GM12878 (cell line): ENCODE results near the gene SRCIN1. TPM values are rescaled to one million over a fixed set of nuclear protein-coding genes. Genes with fewer than 3 reads are reported as not detected.

Source experiments
- ATAC-seq: fragments of 200-7000 bp; cut with Tn5 transposase; 3 replicates; pipeline ENCODE4 v1.9.1; 2020; ENCODE audit warnings: mild to moderate bottlenecking, moderate library complexity
- BruUV-seq: library from RNA; stranded (reverse); fragments of 400-500 nt; replicated peaks from 2 replicates; lab custom pipeline; 2021; lab: Mats Ljungman, UMichigan
- CTCF ChIA-PET: fragments of 300-600 bp; sonication (Branson Sonifier 250); formaldehyde crosslinking; extraction: SDS; loops from one replicate; lab custom pipeline; 2021; ENCODE audit warnings: inconsistent platforms; lab: Yijun Ruan, JAX
- POLR2A ChIA-PET: fragments of 350-600 bp; formaldehyde crosslinking; extraction: SDS; loops from one replicate; lab custom pipeline; 2021; ENCODE audit warnings: inconsistent platforms; lab: Charles Lee
- RAD21 ChIA-PET: fragments of 300-600 bp; sonication (Branson Sonifier 250); formaldehyde crosslinking; loops from one replicate; lab custom pipeline; 2023; ENCODE audit warnings: antibody characterized with exemption; ENCODE audit not compliant: unreplicated experiment; lab: Charles Lee
- SMC1A ChIA-PET: fragments of 300-600 bp; sonication (Branson Sonifier 250); formaldehyde crosslinking; loops from one replicate; lab custom pipeline; 2023; ENCODE audit not compliant: unreplicated experiment, uncharacterized antibody; lab: Charles Lee
- DNase-seq: peaks from one replicate; pipeline ENCODE4 v3.0.0-alpha.2; 2011; ENCODE audit warnings: low read depth, low spot score
- FAIRE-seq: peaks from 3 replicates; lab custom pipeline; 2011; peaks lifted over from hg19 to GRCh38; lab: Jason Lieb, UNC
- H2AFZ ChIP-seq: 2 replicates; pipeline ENCODE4 v1.6.0; 2011; ENCODE audit warnings: low read depth, low read length, control low read depth; ENCODE audit not compliant: control insufficient read depth
- H3K27ac ChIP-seq: 2 replicates; pipeline ENCODE4 v1.5.1; 2011; ENCODE audit warnings: control low read depth; ENCODE audit not compliant: control insufficient read depth, insufficient read depth
- H3K27me3 ChIP-seq, 2 experiments: replicated peaks in 1 of 2; 2 replicates each; pipeline versions ENCODE4 v1.6.0 to v1.6.1; 2011; ENCODE audit warnings: low read length in 1 of 2; ENCODE audit not compliant: control insufficient read depth in 2 of 2, insufficient read depth in 2 of 2
- H3K36me3 ChIP-seq, 2 experiments: 2 replicates each; pipeline ENCODE4 v1.5.1; 2011; ENCODE audit warnings: low read length in 1 of 2; ENCODE audit not compliant: control insufficient read depth in 2 of 2, insufficient read depth in 2 of 2
- H3K4me1 ChIP-seq: 2 replicates; pipeline ENCODE4 v1.6.1; 2011; ENCODE audit warnings: mild to moderate bottlenecking, low read length, moderate library complexity, mixed read lengths; ENCODE audit not compliant: control insufficient read depth, insufficient read depth
- H3K4me2 ChIP-seq: 2 replicates; pipeline ENCODE4 v1.6.0; 2011; ENCODE audit warnings: control low read depth; ENCODE audit not compliant: control insufficient read depth, insufficient read depth
- H3K4me3 ChIP-seq: fragments of 200-600 bp; sonication (generic); 2 replicates; pipeline ENCODE4 v1.5.1; 2016
- H3K79me2 ChIP-seq: 2 replicates; pipeline ENCODE4 v1.6.0; 2011; ENCODE audit warnings: low read length; ENCODE audit not compliant: control insufficient read depth, insufficient read depth
- H3K9ac ChIP-seq: 2 replicates; pipeline ENCODE4 v1.8.0; 2011; ENCODE audit warnings: low read length, control low read depth, mixed read lengths; ENCODE audit not compliant: control insufficient read depth, insufficient read depth
- H3K9me3 ChIP-seq: replicated peaks from 3 replicates; pipeline ENCODE4 v1.5.1; 2011; ENCODE audit warnings: mild to moderate bottlenecking, low read length; ENCODE audit not compliant: control insufficient read depth, insufficient read depth
- H4K20me1 ChIP-seq: 2 replicates; pipeline ENCODE4 v1.6.0; 2011; ENCODE audit not compliant: control insufficient read depth, insufficient read depth
- E2F8 ChIP-seq: fragments of 450-650 bp; IDR thresholded peaks from 2 replicates; pipeline ENCODE4 v1.6.1; 2018; ENCODE audit warnings: mild to moderate bottlenecking, low read depth, moderate library complexity; ENCODE audit not compliant: partially characterized antibody
- GABPA ChIP-seq: IDR thresholded peaks from 2 replicates; pipeline ENCODE4 v1.6.1; 2014; ENCODE audit warnings: antibody characterized with exemption, low read depth, mild to moderate bottlenecking, inconsistent platforms
- HSF1 ChIP-seq: fragments of 150-350 bp; IDR thresholded peaks from 2 replicates; pipeline ENCODE4 v1.6.1; 2014; ENCODE audit warnings: mild to moderate bottlenecking, low read depth, low read length
- JUND ChIP-seq: IDR thresholded peaks from 2 replicates; pipeline ENCODE4 v1.6.1; 2012; ENCODE audit warnings: low read depth, mild to moderate bottlenecking, low read length, improper control_type of control experiment, moderate library complexity
- KAT2A ChIP-seq: conservative IDR thresholded peaks from 2 replicates; pipeline ENCODE4 v1.6.1; 2011; ENCODE audit warnings: low read depth, low read length; ENCODE audit not compliant: control insufficient read depth
- KDM1A ChIP-seq: fragments of 200-600 bp; sonication (generic); IDR thresholded peaks from 2 replicates; pipeline ENCODE4 v1.6.1; 2016; ENCODE audit warnings: borderline replicate concordance
- LARP7 ChIP-seq: fragments of 450-650 bp; IDR thresholded peaks from 2 replicates; pipeline ENCODE4 v1.6.1; 2017; ENCODE audit warnings: mild to moderate bottlenecking
- MEF2B ChIP-seq: fragments of 450-650 bp; IDR thresholded peaks from 2 replicates; pipeline ENCODE4 v1.6.1; 2018; ENCODE audit warnings: mild to moderate bottlenecking, moderate library complexity; ENCODE audit not compliant: partially characterized antibody, poor library complexity, severe bottlenecking
- NFYB ChIP-seq: IDR thresholded peaks from 2 replicates; pipeline ENCODE4 v1.6.1; 2011; ENCODE audit warnings: low read depth, mild to moderate bottlenecking, low read length, improper control_type of control experiment, moderate library complexity; ENCODE audit not compliant: insufficient read depth
- POU2F2 ChIP-seq: IDR thresholded peaks from 3 replicates; pipeline ENCODE4 v1.6.1; 2011; ENCODE audit warnings: low read depth, mild to moderate bottlenecking, low read length, borderline replicate concordance
- TBL1XR1 ChIP-seq: IDR thresholded peaks from 2 replicates; pipeline ENCODE4 v1.6.1; 2012; ENCODE audit warnings: low read depth, low read length, improper control_type of control experiment
- YBX1 ChIP-seq: fragments of 450-650 bp; IDR thresholded peaks from 2 replicates; pipeline ENCODE4 v1.6.1; 2016; ENCODE audit warnings: antibody characterized with exemption
- ZNF24 ChIP-seq: fragments of 450-650 bp; IDR thresholded peaks from 2 replicates; pipeline ENCODE4 v1.6.1; 2017; ENCODE audit warnings: antibody characterized with exemption, mild to moderate bottlenecking
- ZSCAN29 ChIP-seq: fragments of 450-650 bp; IDR thresholded peaks from 2 replicates; pipeline ENCODE4 v1.6.1; 2017; ENCODE audit warnings: mild to moderate bottlenecking, moderate library complexity
- WGBS: methylation state at CpG from one replicate; pipeline ENCODE4 v1.1.6; 2016; ENCODE audit warnings: low lambda C conversion rate; ENCODE audit not compliant: insufficient replicate concordance, insufficient coverage; ENCODE audit errors: missing lambda C conversion rate; 5-methylcytosine and 5-hydroxymethylcytosine counted together
- in situ Hi-C: fragments of 300-500 bp; cut with MboI; formaldehyde crosslinking; loops from 9 replicates; pipeline ENCODE4 v1.14.3; 2018; ENCODE audit warnings: mixed read lengths
- intact Hi-C: fragments of 100-400 bp; cut with micrococcal nuclease; formaldehyde crosslinking; loops from one replicate; pipeline ENCODE4 v1.14.2; 2022; ENCODE audit not compliant: unreplicated experiment
- polyA plus RNA-seq, 11 experiments: library from polyadenylated mRNA; depleted of rRNA in 4 of 11; unstranded in 6 of 11; stranded (reverse) in 5 of 11; fragments of >200 nt; fragmentation: Nextera tagmentation in 4 of 11; fragmentation: Illumina TruSeq in 1 of 11; extraction: Ambion mirVana in 4 of 11; extraction: Trizol in 1 of 11; gene quantifications; 1 replicate in 1 of 11; 2 replicates in 10 of 11; pipeline versions ENCODE4 v1.2.1 to v1.2.3, GENCODE V29; 2011 to 2016; ENCODE audit warnings: inconsistent platforms in 2 of 11, missing spikeins in 2 of 11, low read depth in 1 of 11
- total RNA-seq, 4 experiments: library from RNA; depleted of rRNA in 3 of 4; stranded (reverse); fragments of >200 nt in 3 of 4; fragmentation: Illumina TruSeq in 1 of 4; extraction: Trizol in 1 of 4; gene quantifications; 2 replicates each; pipeline versions ENCODE4 v1.2.1 to v1.2.3, GENCODE V29; 2013 to 2021
- TF ChIP-seq, protein P1 (sequence below): fragments of 450-650 bp; formaldehyde crosslinking; IDR thresholded peaks from 2 replicates; pipeline ENCODE4 v1.4.0; 2022; ENCODE audit warnings: mild to moderate bottlenecking, moderate library complexity

SRCIN1 gene
- total and polyA plus RNA-seq, 10 of the 15 experiments (the other 5 are each of a cell fraction or from before 2014, with no cell fraction given), result under 0.01 to 0.74 (median 0.20) TPM; not detected in 3

DNA sequence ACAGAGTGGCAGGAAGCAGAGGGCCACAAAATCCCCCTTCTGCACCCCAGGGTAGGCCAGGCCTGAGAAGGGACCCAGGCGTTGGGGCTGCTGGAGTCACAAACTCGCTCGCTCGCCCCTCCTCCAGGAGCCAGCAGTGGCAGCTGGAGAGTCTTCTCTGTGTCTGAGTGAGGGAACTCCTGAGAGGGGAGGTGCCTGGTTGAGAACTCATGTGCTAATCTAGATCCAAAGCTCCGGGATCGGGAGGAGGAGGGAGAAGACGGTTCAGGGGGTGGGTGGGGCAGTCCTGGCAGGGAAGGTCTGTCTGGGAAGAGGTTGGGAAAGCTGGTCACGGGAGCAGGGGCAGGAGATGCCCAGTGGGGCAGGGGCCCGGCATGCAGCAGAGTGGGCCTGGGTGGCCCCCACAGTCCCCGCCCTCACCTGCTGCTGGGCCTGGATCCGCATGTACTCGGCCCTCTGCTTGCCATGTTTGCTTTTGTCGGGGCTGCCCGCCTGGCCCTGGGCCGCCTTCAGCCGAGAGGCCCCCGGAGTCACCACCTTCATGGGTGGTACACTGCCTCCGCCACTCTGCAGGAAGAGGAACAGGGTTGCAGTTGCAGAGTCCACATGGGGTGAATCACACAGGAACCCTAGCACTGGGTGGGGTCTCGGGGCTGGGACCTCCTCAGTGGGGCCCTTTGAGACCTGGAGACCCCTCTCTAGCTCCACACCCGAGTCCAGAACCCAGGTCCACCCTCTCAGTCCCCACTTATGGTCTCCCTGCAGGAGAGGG lies 62.2 kb downstream of the SRCIN1 start:
- in situ Hi-C loops, result no loop called here
- no peak overlapping the region for H3K9ac ChIP-seq
- no peaks in the 10 kb centered on the region for H3K36me3 ChIP-seq
- no peaks in the 10 kb centered on the region; the same call in 1 of the 2 replicates for H3K4me1 ChIP-seq
- H3K4me3 ChIP-seq, result no peak overlapping the region
- BruUV-seq, result no TSS peak
- no peak overlapping the region for H3K4me2 ChIP-seq
- POLR2A ChIA-PET, result no interaction called here
- H3K79me2 ChIP-seq, result no peaks in the 10 kb centered on the region
- 29% methylated on average over 20 of the region's 20 CpGs for WGBS
- intact Hi-C loops, result no loop called here
- DNase-seq (no peak), ATAC-seq (no peak), FAIRE-seq (no peak)
- SMC1A ChIA-PET, result no interaction called here
- no peaks in the 10 kb centered on the region for H3K9me3 ChIP-seq
- RAD21 ChIA-PET, result no interaction called here
- H2AFZ ChIP-seq, result no peak overlapping the region
- CTCF ChIA-PET, result interaction anchor here (0.6 to 2.3 kb wide), 2 partner anchors 15 to 22 kb away, joined by 3 to 8 read pairs; no protein-coding TSS in a partner anchor
- no peak overlapping the region for H3K27ac ChIP-seq
- H3K27me3 ChIP-seq, result peaks cover 0 to 2% of the 10 kb centered on the region in 2 experiments; a peak in 1 of 4 replicates
- H4K20me1 ChIP-seq, result no peaks in the 10 kb centered on the region
- TF ChIP-seq KAT2A (no peak), JUND (no peak), GABPA (no peak), HSF1 (no peak), LARP7 (no peak), POU2F2 (no peak), ZSCAN29 (no peak), KDM1A (no peak), ZNF24 (no peak), E2F8 (no peak), YBX1 (no peak), TBL1XR1 (no peak), MEF2B (no peak), NFYB (no peak)
- TF ChIP-seq, protein P1, sequence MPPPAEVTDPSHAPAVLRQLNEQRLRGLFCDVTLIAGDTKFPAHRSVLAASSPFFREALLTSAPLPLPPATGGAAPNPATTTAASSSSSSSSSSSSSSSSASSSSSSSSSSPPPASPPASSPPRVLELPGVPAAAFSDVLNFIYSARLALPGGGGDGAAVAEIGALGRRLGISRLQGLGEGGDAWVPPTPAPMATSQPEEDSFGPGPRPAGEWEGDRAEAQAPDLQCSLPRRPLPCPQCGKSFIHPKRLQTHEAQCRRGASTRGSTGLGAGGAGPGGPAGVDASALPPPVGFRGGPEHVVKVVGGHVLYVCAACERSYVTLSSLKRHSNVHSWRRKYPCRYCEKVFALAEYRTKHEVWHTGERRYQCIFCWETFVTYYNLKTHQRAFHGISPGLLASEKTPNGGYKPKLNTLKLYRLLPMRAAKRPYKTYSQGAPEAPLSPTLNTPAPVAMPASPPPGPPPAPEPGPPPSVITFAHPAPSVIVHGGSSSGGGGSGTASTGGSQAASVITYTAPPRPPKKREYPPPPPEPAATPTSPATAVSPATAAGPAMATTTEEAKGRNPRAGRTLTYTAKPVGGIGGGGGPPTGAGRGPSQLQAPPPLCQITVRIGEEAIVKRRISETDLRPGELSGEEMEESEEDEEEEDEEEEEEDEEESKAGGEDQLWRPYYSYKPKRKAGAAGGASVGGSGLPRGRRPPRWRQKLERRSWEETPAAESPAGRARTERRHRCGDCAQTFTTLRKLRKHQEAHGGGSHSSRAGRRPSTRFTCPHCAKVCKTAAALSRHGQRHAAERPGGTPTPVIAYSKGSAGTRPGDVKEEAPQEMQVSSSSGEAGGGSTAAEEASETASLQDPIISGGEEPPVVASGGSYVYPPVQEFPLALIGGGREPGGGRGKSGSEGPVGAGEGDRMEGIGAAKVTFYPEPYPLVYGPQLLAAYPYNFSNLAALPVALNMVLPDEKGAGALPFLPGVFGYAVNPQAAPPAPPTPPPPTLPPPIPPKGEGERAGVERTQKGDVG, result no peak
